Hepatocyte (in vitro differentiated cells): ENCODE results near the gene AP1S2. TPM values are rescaled to one million over a fixed set of nuclear protein-coding genes. Genes with fewer than 3 reads are reported as not detected.

Experiments used
- DNase-seq: peaks from one replicate; pipeline ENCODE4 v3.0.0-alpha.2; 2016; ENCODE audit warnings: low spot score
- H2AFZ ChIP-seq: fragments of 200-600 bp; sonication (generic); 2 replicates; pipeline ENCODE4 v1.6.0; 2016; ENCODE audit warnings: antibody characterized with exemption, mild to moderate bottlenecking
- H3K27ac ChIP-seq: fragments of 200-600 bp; sonication (generic); 2 replicates; pipeline ENCODE4 v1.5.1; 2016; ENCODE audit warnings: mild to moderate bottlenecking
- H3K27me3 ChIP-seq: fragments of 200-600 bp; sonication (generic); 2 replicates; pipeline ENCODE4 v1.6.1; 2016
- H3K36me3 ChIP-seq: fragments of 200-600 bp; sonication (generic); replicated peaks from 2 replicates; pipeline ENCODE4 v1.5.1; 2016; ENCODE audit warnings: low read depth; ENCODE audit not compliant: insufficient read depth
- H3K4me1 ChIP-seq: fragments of 200-600 bp; sonication (generic); 2 replicates; pipeline ENCODE4 v1.5.1; 2016; ENCODE audit warnings: mild to moderate bottlenecking, moderate library complexity; ENCODE audit not compliant: insufficient read depth
- H3K4me2 ChIP-seq: fragments of 200-600 bp; sonication (generic); 2 replicates; pipeline ENCODE4 v1.6.0; 2016
- H3K4me3 ChIP-seq: fragments of 200-600 bp; sonication (generic); 2 replicates; pipeline ENCODE4 v1.5.1; 2016; ENCODE audit warnings: mild to moderate bottlenecking
- H3K79me2 ChIP-seq: fragments of 200-600 bp; sonication (generic); 2 replicates; pipeline ENCODE4 v1.6.0; 2017; ENCODE audit warnings: mild to moderate bottlenecking
- H3K9me2 ChIP-seq: fragments of 200-600 bp; sonication (generic); replicated peaks from 2 replicates; pipeline ENCODE4 v1.6.0; 2017; ENCODE audit warnings: mild to moderate bottlenecking; ENCODE audit not compliant: insufficient read depth
- H3K9me3 ChIP-seq: fragments of 200-600 bp; sonication (generic); 2 replicates; pipeline ENCODE4 v1.5.1; 2016; ENCODE audit warnings: low read depth, mild to moderate bottlenecking
- H4K20me1 ChIP-seq: fragments of 200-600 bp; sonication (generic); 2 replicates; pipeline ENCODE4 v1.6.0; 2016; ENCODE audit warnings: mild to moderate bottlenecking; ENCODE audit not compliant: insufficient read depth, poor library complexity, severe bottlenecking
- EZH2 ChIP-seq: fragments of 200-600 bp; sonication (generic); IDR thresholded peaks from 2 replicates; pipeline ENCODE4 v1.6.1; 2016; ENCODE audit warnings: antibody characterized with exemption, mild to moderate bottlenecking, borderline replicate concordance
- EZH2phosphoT487 ChIP-seq: fragments of 200-600 bp; sonication (generic); IDR thresholded peaks from one replicate; pipeline ENCODE4 v1.6.1; 2018; ENCODE audit warnings: antibody characterized with exemption, mild to moderate bottlenecking, low read depth, moderate library complexity; ENCODE audit not compliant: unreplicated experiment, severe bottlenecking
- WGBS: methylation state at CpG from one replicate; pipeline ENCODE4 v1.1.6; 2016; ENCODE audit warnings: low lambda C conversion rate; ENCODE audit errors: missing lambda C conversion rate; 5-methylcytosine and 5-hydroxymethylcytosine counted together
- polyA plus RNA-seq: library from polyadenylated mRNA; unstranded; fragments of >200 nt; fragmentation: Nextera tagmentation; extraction: Ambion mirVana; gene quantifications from 2 replicates; pipeline ENCODE4 v1.2.1, GENCODE V29; 2016
- total RNA-seq: library from RNA; depleted of rRNA; stranded (reverse); fragments of >200 nt; gene quantifications from 2 replicates; pipeline ENCODE4 v1.2.3, GENCODE V29; 2014
- TF ChIP-seq, protein P1 (sequence below): fragments of 200-600 bp; sonication (generic); IDR thresholded peaks from 2 replicates; pipeline ENCODE4 v1.5.1; 2016; ENCODE audit warnings: antibody characterized with exemption, mild to moderate bottlenecking; ENCODE audit not compliant: poor library complexity

Gene AP1S2
- total and polyA plus RNA-seq, 2 experiments from 2014 or later = 29.0 to 69.2 TPM

DNA sequence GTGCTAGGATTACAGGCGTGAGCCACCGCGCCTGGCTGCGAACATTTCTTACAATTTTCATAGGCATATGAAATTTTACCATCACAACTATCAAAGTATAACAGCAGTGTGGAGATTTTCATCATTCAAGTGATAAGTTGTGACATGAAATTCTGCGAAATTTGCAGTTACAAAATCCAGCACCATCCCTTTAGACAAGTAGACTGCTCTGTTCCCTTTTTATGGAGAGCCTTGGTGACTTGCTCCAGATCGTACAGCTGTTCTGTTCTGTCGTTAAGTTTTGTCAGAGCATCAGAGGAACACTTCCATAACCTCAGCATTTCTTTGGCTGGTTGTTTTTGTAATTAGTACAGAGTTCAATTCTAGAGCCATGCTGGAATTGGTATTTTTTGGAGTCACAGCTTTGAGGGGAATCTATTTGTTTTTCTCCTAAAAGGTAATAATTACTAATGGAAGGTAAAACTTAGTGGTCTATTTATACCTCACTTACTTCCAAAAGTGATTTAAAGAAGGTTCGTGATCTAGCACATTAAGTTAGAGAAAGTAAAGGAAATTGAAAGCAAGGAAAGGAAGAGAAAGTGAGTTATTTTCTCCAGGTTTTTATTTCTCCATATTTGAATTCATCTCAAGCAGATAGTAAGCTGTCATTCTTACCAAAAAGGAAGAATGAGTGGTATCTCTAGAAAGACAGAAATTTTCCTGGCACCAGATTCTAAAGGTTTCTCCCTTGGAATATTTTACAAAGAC is 42.2 kb downstream of the AP1S2 start:
- no peaks in the 10 kb centered on the region for H4K20me1 ChIP-seq
- no peak overlapping the region for H3K4me2 ChIP-seq
- 90% methylated on average over 8 of the region's 8 CpGs for WGBS
- H3K9me3 ChIP-seq = no peaks in the 10 kb centered on the region
- no peak for DNase-seq
- H3K79me2 ChIP-seq = peaks cover 2% of the 10 kb centered on the region
- H2AFZ ChIP-seq = no peak overlapping the region
- H3K9me2 ChIP-seq = no peaks in the 10 kb centered on the region
- H3K36me3 ChIP-seq = no peaks in the 10 kb centered on the region
- TF ChIP-seq EZH2 (no peak), EZH2phosphoT487 (no peak)
- TF ChIP-seq, protein P1, sequence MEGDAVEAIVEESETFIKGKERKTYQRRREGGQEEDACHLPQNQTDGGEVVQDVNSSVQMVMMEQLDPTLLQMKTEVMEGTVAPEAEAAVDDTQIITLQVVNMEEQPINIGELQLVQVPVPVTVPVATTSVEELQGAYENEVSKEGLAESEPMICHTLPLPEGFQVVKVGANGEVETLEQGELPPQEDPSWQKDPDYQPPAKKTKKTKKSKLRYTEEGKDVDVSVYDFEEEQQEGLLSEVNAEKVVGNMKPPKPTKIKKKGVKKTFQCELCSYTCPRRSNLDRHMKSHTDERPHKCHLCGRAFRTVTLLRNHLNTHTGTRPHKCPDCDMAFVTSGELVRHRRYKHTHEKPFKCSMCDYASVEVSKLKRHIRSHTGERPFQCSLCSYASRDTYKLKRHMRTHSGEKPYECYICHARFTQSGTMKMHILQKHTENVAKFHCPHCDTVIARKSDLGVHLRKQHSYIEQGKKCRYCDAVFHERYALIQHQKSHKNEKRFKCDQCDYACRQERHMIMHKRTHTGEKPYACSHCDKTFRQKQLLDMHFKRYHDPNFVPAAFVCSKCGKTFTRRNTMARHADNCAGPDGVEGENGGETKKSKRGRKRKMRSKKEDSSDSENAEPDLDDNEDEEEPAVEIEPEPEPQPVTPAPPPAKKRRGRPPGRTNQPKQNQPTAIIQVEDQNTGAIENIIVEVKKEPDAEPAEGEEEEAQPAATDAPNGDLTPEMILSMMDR = no peak
- H3K27ac ChIP-seq = no peak overlapping the region
- no peak overlapping the region for H3K4me3 ChIP-seq
- no peaks in the 10 kb centered on the region for H3K4me1 ChIP-seq
- H3K27me3 ChIP-seq = no peaks in the 10 kb centered on the region

DNA sequence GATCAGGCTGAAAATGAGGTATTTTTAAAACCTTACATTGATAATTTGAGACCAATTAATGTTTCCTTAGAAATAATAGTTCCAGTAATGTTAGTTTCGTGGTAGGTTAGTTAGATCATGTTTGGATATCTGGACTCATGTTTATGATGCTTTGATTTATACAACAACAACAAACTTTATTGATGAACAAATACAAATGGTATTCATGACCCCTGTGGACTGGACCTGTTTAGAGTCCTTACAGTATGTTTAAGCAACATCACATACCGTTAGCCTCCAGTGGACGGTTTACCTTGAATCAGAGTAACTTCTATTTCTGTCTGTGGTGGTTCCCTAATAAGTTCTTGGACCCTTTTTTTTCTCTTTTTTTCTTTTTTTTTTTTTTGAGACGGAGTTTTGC is 46.4 kb downstream of the AP1S2 start:
- H4K20me1 ChIP-seq = no peaks in the 10 kb centered on the region
- H3K4me3 ChIP-seq = no peak overlapping the region
- no peaks in the 10 kb centered on the region for H3K9me3 ChIP-seq
- no peak overlapping the region for H2AFZ ChIP-seq
- 98% methylated on average over 3 of the region's 4 CpGs for WGBS
- H3K27ac ChIP-seq = no peak overlapping the region
- no peaks in the 10 kb centered on the region for H3K79me2 ChIP-seq
- no peaks in the 10 kb centered on the region for H3K9me2 ChIP-seq
- no peaks in the 10 kb centered on the region for H3K4me1 ChIP-seq
- TF ChIP-seq, protein P1 = no peak
- no peaks in the 10 kb centered on the region for H3K27me3 ChIP-seq
- H3K36me3 ChIP-seq = no peaks in the 10 kb centered on the region
- no peak for DNase-seq
- H3K4me2 ChIP-seq = no peak overlapping the region

DNA sequence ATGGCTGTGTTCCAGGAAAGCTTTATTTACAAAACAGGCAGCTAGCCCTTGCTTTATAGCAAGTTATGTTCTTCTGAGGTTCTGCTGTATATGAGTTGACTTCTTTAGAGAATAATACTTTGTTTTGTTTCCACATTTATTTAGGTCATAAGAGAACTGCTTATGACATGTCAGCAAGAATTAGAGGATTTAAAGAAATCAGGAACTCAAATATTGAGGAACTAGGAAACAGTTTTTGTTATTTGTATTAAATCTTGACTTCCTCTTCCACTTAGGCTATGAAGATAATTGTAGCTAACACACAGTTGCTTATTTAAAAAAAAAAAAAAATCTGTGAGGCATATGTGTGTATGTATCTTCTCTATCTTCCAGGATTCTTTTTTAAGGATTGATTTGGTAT is 50.0 kb downstream of the AP1S2 start:
- no peaks in the 10 kb centered on the region for H3K9me3 ChIP-seq
- no peaks in the 10 kb centered on the region for H3K27me3 ChIP-seq
- no peak overlapping the region for H3K27ac ChIP-seq
- H3K4me3 ChIP-seq = no peak overlapping the region
- no peak for DNase-seq
- no peak overlapping the region for H3K4me2 ChIP-seq
- peaks cover 2% of the 10 kb centered on the region for H3K36me3 ChIP-seq
- H3K9me2 ChIP-seq = no peaks in the 10 kb centered on the region
- H2AFZ ChIP-seq = no peak overlapping the region
- H4K20me1 ChIP-seq = no peaks in the 10 kb centered on the region
- TF ChIP-seq, protein P1 = no peak
- no peak for TF ChIP-seq EZH2phosphoT487
- no peaks in the 10 kb centered on the region for H3K79me2 ChIP-seq
- H3K4me1 ChIP-seq = no peaks in the 10 kb centered on the region

DNA sequence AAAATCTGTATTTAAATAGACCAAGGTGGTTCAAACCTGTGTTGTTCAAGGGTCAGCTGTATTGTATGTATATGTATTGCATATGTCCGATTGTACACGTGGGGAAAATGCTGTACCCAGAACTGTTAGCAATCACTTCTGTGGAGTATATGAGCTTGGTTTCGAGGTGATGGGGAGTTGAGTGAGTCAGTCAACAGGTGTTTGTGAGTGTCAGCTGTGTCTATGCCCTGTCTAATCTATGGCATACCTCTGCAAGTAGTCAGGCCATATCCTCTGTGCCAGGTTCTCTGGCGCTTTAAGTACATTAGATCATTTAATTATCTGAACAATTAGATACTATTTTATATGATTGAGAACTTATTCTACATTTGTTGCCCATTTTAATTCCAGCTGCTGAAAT is 56.9 kb downstream of the AP1S2 start:
- H3K27ac ChIP-seq = no peak overlapping the region
- H4K20me1 ChIP-seq = no peaks in the 10 kb centered on the region
- no peak overlapping the region for H2AFZ ChIP-seq
- H3K4me2 ChIP-seq = no peak overlapping the region
- H3K9me3 ChIP-seq = no peaks in the 10 kb centered on the region
- H3K79me2 ChIP-seq = peaks cover 42% of the 10 kb centered on the region
- H3K36me3 ChIP-seq = peaks cover 2% of the 10 kb centered on the region
- H3K4me1 ChIP-seq = no peaks in the 10 kb centered on the region
- no peak for DNase-seq
- no peak overlapping the region for H3K4me3 ChIP-seq
- H3K27me3 ChIP-seq = no peaks in the 10 kb centered on the region
- 97% methylated on average over 4 of the region's 4 CpGs for WGBS
- no peaks in the 10 kb centered on the region for H3K9me2 ChIP-seq
- TF ChIP-seq EZH2phosphoT487 = no peak
- TF ChIP-seq, protein P1 = no peak
- TF ChIP-seq EZH2 = no peak
